ENCODE measurements around the gene SCYGR3. TPM values are rescaled to one million over a fixed set of nuclear protein-coding genes. Genes with fewer than 3 reads are reported as not detected.

Gene SCYGR3
- total and polyA plus RNA-seq, 2 of the 13 experiments (the other 11 are each of a cell fraction or from before 2014, with no cell fraction given): not detected

DNA sequence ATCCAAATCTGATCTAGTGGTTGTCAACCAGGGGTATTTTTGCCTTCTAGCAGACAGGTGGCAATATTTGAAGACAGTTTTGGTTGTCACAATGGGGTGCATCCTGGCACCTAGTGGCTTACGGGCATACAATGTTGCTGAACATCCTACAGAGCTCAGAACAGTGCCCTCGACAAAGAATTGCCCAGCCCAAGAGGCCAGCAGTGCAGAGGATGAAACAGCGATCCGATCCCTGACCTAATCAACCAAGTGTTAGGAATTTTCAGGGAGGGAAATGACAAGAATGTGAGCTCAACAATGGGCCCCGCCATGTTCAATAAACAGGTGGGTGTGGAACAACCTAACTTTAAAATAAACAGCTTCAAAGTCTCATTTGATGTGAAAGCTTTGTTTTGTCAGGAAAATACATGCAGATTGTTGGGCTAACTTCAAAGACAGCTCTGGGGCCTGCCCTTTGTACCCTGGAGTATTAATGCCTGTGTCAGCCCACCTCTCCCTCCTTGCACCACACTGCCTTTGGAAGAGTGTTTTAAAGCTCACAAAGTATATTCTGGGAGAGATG lies 29.4 kb upstream of the SCYGR3 start (continued):
- TF ChIP-seq PAXIP1 (CRISPR knock-in tag; conservative IDR thresholded peaks at IDR 0.05): peak; percentile 94
- peak; percentile 68; the same call in 1 of the 2 replicates for TF ChIP-seq ZNF414 (CRISPR knock-in tag; IDR thresholded peaks at IDR 0.05)
- peak; percentile 97 for TF ChIP-seq FOXP1 (IDR thresholded peaks at IDR 0.05)
- TF ChIP-seq FOXP1 (CRISPR knock-in tag; IDR thresholded peaks at IDR 0.05): peak; percentile 99
- TF ChIP-seq TCF12 (IDR thresholded peaks at IDR 0.05): no peak
- peak; percentile 40; the same call in 1 of the 2 replicates for TF ChIP-seq TCF12 (CRISPR knock-in tag; IDR thresholded peaks at IDR 0.05)
- TF ChIP-seq SP5 (CRISPR knock-in tag; IDR thresholded peaks at IDR 0.05; ENCODE audit: borderline replicate concordance, low read depth): peak; percentile 99
- peak; percentile 53 for TF ChIP-seq DMAP1 (CRISPR knock-in tag; IDR thresholded peaks at IDR 0.05)
- TF ChIP-seq KMT2B (CRISPR knock-in tag; IDR thresholded peaks at IDR 0.05): no peak
- TF ChIP-seq BRF2 (CRISPR knock-in tag; IDR thresholded peaks at IDR 0.05): peak; percentile 78; the same call in 1 of the 2 replicates
- 0 out of 2 replicates have a peak, but pooled peaks have one; percentile 17 for TF ChIP-seq ERF (CRISPR knock-in tag; IDR thresholded peaks at IDR 0.05)
- TF ChIP-seq HMG20B (CRISPR knock-in tag; conservative IDR thresholded peaks at IDR 0.05): peak; percentile 89
- no peak for TF ChIP-seq NKX3-1 (CRISPR knock-in tag; IDR thresholded peaks at IDR 0.05)
- TF ChIP-seq, protein P1, sequence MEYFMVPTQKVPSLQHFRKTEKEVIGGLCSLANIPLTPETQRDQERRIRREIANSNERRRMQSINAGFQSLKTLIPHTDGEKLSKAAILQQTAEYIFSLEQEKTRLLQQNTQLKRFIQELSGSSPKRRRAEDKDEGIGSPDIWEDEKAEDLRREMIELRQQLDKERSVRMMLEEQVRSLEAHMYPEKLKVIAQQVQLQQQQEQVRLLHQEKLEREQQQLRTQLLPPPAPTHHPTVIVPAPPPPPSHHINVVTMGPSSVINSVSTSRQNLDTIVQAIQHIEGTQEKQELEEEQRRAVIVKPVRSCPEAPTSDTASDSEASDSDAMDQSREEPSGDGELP (IDR thresholded peaks at IDR 0.05; ENCODE audit: borderline replicate concordance, low read depth): peak; percentile 82; the same call in 1 of the 2 replicates
- TF ChIP-seq ZNF292 (CRISPR knock-in tag; IDR thresholded peaks at IDR 0.05; ENCODE audit: borderline replicate concordance, low read depth): peak; percentile 42; the same call in 1 of the 2 replicates
- peak; percentile 68; the same call in 1 of the 2 replicates for TF ChIP-seq DPF2 (CRISPR knock-in tag; IDR thresholded peaks at IDR 0.05; ENCODE audit: borderline replicate concordance, low read depth)
- 0 out of 2 replicates have a peak, but pooled peaks have one; percentile 65 for TF ChIP-seq NCOA1 (CRISPR knock-in tag; IDR thresholded peaks at IDR 0.05)
- TF ChIP-seq POLR2G (IDR thresholded peaks at IDR 0.05; ENCODE audit: low read depth, low read length): no peak
- 0 out of 2 replicates have a peak, but pooled peaks have one; percentile 34 for TF ChIP-seq ZBTB43 (CRISPR knock-in tag; conservative IDR thresholded peaks at IDR 0.05)
- TF ChIP-seq SOX13 (IDR thresholded peaks at IDR 0.05): peak; percentile 100
- peak in 1 of 2 experiments; percentile 100; a peak in 2 of 4 replicates for TF ChIP-seq SOX13 (CRISPR knock-in tag; conservative IDR thresholded peaks at IDR 0.05 in 1 of 2, IDR thresholded peaks at IDR 0.05 in 1 of 2)
- peak; percentile 88 for TF ChIP-seq FOXA3 (CRISPR knock-in tag; IDR thresholded peaks at IDR 0.05)
- TF ChIP-seq ZNF44 (CRISPR knock-in tag; IDR thresholded peaks at IDR 0.05): no peak
- peak; percentile 77; the same call in 1 of the 2 replicates for TF ChIP-seq NR2F2 (IDR thresholded peaks at IDR 0.05; ENCODE audit: borderline replicate concordance, low read depth)
